ENCODE data around the gene METTL15.

DNA sequence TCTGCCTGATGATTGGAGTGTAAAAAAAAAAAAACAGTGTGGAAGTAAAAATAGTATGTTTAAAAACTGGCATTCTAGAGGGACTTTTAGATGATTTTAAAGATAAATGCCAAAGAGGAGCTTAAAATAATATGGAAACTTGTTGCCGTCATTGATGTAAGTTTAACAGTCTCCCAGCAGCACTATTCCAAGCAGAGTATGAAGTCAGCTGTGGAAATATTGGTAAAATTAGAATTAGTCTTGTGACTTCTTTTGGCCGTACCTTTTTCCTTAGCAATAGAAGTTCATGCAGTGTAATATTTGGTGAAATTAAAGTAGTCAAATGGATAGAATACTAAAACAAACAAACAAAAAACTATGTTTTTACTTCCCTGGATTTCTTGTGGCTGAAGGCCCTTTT lies 134.9 kb downstream of the METTL15 start:
- TF ChIP-seq, protein P1, sequence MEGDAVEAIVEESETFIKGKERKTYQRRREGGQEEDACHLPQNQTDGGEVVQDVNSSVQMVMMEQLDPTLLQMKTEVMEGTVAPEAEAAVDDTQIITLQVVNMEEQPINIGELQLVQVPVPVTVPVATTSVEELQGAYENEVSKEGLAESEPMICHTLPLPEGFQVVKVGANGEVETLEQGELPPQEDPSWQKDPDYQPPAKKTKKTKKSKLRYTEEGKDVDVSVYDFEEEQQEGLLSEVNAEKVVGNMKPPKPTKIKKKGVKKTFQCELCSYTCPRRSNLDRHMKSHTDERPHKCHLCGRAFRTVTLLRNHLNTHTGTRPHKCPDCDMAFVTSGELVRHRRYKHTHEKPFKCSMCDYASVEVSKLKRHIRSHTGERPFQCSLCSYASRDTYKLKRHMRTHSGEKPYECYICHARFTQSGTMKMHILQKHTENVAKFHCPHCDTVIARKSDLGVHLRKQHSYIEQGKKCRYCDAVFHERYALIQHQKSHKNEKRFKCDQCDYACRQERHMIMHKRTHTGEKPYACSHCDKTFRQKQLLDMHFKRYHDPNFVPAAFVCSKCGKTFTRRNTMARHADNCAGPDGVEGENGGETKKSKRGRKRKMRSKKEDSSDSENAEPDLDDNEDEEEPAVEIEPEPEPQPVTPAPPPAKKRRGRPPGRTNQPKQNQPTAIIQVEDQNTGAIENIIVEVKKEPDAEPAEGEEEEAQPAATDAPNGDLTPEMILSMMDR (conservative IDR thresholded peaks at IDR 0.05 in 1 of 2, IDR thresholded peaks at IDR 0.05 in 1 of 2; ENCODE audit: extremely low read depth in 1 of 2, insufficient read depth in 1 of 2, low read depth in 1 of 2, low read length in 2 of 2): no peak
- TF ChIP-seq EZH2 (IDR thresholded peaks at IDR 0.05; ENCODE audit: borderline replicate concordance, low read length): no peak
